ACHN (cell line): ENCODE results near the gene SYNC.
"Not testable (repeated sequence)": the region's sequence is repeated elsewhere in the genome, so short reads cannot be mapped to it uniquely, and the experiment has no call there.

ENCODE experiments used
- DNase-seq: peaks from one replicate; pipeline ENCODE4 v3.0.0-alpha.2; 2015
- in situ Hi-C: cut with HindIII; loops from 2 replicates; pipeline ENCODE4 v1.10.0; 2017; ENCODE audit warnings: low sequenced_read_pairs, low pct_ligation_motif_present, low pct_unique_long_range_greater_than_20kb

Gene SYNC

DNA sequence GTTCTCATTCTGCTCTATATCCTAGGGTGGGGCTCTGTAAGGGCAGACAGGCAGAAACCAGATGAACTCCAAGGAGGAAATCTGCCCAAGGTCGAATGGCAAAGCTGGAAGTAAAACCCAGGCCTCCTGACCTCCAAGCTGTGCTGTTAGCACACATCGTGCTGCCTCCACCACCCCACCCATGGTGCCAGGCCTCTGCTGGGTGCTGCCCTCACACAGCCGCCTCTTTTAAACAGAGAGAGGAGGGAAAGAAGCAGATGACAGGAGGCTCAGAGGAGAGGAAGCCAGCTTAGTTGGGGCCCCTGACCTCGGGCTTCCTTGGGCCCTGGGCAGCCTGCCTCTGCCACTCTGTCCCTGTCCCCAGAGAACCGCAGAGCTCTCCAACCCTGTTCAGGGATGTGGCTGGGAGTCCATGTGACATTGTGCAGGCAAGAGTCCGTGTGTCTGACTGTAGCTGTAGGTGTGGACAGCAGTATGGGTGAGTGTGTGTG lies 1.1 kb downstream of the SYNC start:
- no peak for DNase-seq
- in situ Hi-C loops: no loop called here

- in situ Hi-C loops, DNase-seq: not testable (repeated sequence)
Observed at GRCh38 chr1:32696996-32697395, 5.6 kb downstream of the SYNC start.

- DNase-seq: no peak
- in situ Hi-C loops: no loop called here
Observed at GRCh38 chr1:32696041-32696440, 6.5 kb downstream of the SYNC start.

- in situ Hi-C loops: no loop called here
- no peak for DNase-seq
Observed at GRCh38 chr1:32695098-32695904, 7.3 kb downstream of the SYNC start.

DNA sequence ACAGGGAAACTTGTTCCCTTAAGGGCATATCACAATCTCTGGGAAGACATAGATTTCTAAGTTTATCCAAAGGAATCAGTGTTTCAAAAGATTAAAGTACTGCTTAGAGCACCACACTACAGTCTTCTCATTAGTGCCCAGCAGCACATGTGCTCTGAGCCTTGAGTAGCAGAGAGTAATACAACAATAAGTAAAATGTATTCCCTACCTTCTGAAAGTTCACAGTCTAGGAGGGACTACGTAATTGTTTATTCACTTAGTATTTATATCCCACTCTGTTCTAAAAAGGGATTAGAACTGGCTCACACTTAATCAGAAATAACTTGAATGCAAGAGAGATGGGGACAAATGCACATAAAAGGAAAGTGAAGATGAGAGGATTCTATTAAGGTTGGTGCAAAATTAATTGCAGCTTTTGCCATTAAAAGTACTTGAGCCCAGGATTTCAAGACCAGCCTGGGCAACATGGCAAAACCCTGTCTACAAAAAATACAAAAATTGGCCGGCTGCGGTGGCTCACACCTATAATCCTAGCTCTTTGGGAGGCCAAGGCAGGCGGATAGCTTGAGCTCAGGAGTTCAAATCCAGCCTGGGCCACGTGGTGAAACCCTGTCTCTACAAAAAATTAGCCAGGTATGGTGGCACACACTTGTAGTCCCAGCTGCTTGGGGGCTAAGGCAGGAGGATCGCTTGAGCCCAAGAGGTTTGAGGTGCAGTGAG lies 9.0 kb downstream of the SYNC start:
- in situ Hi-C loops: no loop called here
- no peak for DNase-seq

GRCh38 chr1:32686387-32686786 lies 16.2 kb downstream of the SYNC start:
- no peak for DNase-seq
- in situ Hi-C loops: no loop called here

DNA sequence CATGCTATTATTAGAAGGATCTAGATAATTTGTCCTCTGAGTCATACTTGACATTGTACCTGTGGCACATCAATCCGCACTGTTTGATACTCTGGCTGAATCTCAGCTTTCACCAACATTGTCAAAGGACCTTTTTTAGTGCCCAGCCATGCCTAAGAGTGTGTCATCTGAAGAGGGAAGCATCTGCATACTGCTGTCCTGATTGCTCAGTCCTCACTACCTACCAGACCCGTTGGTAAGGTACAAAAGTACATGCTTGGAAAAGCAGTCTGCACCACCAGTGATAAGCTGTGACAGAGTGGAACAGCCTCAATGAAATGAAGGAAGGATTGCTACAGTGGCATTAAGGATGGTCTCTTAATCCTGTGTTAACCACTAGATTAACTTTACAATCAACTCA lies 17.1 kb downstream of the SYNC start:
- no peak for DNase-seq
- in situ Hi-C loops: no loop called here

DNA sequence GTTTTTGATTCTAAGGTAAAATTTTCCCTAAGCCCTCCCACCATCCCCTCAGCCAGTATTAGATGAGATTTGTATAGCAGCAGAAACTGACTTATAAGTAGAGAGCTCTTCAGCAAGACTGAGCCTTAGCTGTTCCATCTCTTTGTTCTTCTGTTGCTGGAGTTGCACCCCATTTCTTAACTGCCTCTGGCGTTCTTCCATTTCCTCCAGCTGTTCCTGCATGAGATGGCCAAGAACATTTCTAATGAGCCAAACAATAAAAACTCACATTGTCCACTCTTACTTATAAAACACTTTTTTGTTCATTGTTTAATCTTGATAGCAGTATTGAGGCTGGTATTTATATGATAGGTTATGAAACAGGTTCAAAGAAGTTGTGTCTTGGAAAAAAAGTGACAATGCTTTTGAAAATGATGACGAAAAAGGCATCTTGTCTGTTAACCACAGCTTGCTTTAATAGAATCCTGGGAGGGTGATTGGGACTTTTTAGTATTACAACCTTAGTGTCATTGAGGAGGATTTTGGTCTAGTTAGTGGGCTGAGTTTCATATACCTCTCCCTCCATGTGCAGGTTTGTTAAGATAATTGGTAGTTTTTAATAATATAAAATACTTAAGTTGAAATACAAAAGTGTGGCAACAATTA lies 18.3 kb downstream of the SYNC start:
- DNase-seq: no peak
- in situ Hi-C loops: no loop called here

DNA sequence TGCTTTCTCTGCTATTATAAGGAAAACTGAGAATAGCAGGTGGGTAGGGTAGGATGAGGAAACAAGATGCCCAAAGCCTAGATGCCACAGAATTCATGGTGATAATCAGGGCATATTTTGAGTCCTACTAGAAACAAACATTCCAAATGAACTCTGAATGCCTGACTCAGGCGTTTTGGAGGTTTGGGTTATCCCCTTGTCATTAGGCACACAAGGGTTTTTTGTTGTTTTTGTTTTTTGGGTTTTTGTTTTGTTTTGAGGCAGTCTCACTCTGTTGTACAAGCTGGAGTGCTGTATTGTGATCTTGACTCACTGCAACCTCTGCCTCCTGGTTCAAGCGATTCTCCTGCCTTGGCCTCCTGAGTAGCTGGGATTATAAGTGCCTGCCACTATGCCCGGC lies 19.2 kb downstream of the SYNC start:
- no peak for DNase-seq
- in situ Hi-C loops: no loop called here

DNA sequence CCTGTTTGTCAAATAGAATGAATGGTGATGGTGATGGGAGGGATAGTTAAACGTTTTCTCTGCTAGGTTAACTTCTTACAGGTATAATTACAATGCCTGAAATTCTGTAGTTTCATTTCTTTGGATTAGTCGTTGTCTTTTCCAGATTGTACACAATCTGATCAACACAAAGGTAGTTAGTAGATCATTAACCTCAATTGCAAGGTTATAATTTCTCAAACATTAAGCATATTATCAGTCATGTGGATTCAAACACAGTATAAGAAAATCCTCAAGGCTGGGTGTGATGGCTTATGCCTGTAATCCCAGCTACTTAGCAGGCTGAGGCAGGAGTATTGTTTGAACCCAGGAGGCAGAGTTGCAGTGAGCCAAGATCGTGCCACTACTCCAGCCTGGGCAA lies 20.6 kb downstream of the SYNC start:
- in situ Hi-C loops: no loop called here
- no peak for DNase-seq

DNA sequence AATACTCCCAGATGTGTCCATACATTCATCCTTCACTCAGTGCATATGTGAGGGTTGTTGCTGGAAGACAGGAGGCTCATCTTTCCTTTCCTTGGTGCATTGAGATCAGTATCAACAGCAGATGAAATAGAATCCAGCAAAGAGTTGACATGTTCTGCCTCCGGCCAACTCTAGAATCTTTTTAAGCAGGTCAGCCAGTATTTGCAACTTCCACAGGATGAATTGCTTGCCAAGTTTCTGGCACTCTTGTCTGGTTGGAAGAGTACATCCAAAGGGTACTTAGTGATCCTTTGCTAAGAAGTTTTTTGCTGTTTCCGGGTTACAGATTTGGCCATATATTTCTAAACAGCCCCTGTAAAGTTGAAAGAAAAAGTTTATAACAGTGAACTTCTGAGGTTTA lies 21.1 kb downstream of the SYNC start:
- in situ Hi-C loops: no loop called here

DNA sequence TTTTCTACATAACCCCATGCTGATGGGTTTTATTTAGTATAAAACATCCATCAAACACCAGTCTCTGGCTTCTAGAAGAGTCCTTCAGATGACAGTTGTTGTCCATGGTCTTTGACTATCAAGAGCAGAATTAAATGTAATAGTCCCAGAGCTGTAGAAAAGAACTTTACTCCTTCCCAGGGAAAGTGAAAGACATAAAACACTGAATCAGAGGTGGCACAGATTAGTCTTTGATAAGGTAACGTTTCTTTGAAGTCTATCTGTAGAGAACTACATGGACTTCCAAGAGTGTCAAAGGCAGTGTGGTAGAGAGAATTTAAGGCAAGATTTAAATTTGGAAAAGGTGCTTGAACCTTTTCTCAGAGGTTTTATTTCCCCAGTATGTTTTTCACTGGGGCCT lies 21.9 kb downstream of the SYNC start:
- in situ Hi-C loops: no loop called here
- no peak for DNase-seq

More for the DNA sequence above, 21.1 kb downstream of the SYNC start:
- no peak for DNase-seq

DNA sequence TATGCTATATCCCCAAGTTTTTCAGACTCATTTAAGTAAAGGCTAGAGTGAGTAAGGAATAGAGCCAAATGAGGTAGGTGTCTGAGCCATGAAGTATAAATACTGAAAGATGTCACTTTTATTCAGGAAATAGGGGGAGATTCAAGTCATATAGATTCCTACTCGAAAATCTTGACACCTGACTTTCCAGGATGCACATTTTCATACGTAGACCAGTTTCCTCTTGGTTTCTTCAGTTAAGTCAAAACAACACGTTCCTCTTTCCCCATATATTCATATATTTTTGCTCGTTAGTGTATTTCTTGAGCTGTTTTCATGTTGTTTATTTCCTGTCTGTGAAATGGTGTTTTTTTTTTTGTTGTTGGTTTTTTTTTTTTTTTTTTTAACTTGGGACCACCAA lies 22.6 kb downstream of the SYNC start:
- DNase-seq, in situ Hi-C loops: not testable (repeated sequence)

DNA sequence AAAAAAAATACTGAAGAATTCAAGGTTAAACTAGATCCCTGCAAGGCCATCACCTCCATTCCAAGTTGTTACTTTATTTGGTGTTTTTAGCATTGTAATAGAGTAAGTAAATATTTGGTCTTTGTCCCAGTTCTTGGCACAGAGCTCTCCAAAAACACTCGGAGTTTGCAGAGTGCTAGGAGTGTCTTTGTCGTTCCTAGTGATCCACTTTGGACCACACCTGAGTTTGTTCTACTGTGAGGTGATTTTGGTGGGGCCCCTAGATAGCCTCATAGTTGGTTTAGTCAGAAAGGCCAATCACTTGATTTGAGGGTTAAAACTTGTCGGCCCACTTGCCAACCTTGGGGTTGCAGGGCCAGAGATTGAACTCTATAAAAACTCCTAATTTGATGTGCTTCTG lies 25.6 kb downstream of the SYNC start:
- no peak for DNase-seq

GRCh38 chr1:32668716-32669115 lies 33.9 kb downstream of the SYNC start:
- in situ Hi-C loops, DNase-seq: not testable (repeated sequence)

More for the DNA sequence above, 25.6 kb downstream of the SYNC start:
- in situ Hi-C loops: no loop called here

GRCh38 chr1:32666901-32667566 lies 35.5 kb downstream of the SYNC start:
- in situ Hi-C loops: no loop called here
- peak; percentile 63 for DNase-seq

DNA sequence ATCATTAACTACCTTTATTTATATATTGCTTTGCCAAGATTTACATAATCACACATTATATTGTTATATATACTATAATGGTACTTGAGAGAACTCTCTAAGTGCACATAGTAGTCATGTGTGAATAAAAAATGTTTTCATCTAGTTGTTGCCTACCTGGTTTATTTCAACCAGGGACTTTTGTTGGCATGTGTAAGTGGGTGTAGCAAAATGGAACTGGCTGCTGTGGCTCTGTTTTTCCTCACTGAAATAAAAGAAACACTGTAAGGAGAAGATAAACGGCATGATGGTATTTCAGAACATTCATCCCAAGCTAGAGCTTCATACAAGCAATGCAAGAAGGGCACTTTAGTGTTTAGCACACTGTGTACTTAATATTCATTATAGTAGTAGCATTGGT lies 36.7 kb downstream of the SYNC start:
- DNase-seq: no peak
- in situ Hi-C loops: no loop called here

DNA sequence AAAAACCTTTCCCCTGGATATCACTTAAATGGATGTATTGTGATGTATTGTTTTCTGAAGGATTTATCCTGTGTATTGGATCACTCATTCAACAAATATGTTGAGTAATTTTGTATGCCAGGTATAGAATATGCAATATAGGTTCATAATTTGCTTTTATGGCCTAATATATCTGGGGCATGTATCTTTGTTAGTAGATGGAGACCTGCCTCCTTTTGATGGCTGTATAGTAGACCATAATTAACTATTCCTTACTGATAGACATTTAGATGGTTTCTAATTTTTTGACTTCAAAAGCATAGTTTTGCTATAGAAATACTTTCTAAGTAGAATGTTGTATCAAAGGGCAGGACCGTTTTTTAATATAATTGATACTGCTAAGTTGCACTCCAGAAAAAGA lies 43.0 kb downstream of the SYNC start:
- no peak for DNase-seq
- in situ Hi-C loops: no loop called here
